ENCODE data around the gene TEX28.

The TEX28 gene

GRCh38 chrX:154325541-154325940 is 30.6 kb upstream of the TEX28 start:
- H3K4me3 ChIP-seq (ENCODE audit: low read depth in 1 of 2, low read length in 1 of 2), result no peak overlapping the region
- no peaks in the 10 kb centered on the region for H3K36me3 ChIP-seq
- H3K27ac ChIP-seq, result no peak overlapping the region
- no peaks in the 10 kb centered on the region for H3K9me3 ChIP-seq
- no peaks in the 10 kb centered on the region for H3K4me1 ChIP-seq (ENCODE audit: control insufficient read depth in 1 of 2, insufficient read depth in 1 of 2, low read depth in 1 of 2, low read length in 1 of 2)
- H3K27me3 ChIP-seq, result no peaks in the 10 kb centered on the region
- no peak for TF ChIP-seq CTCF (IDR thresholded peaks at IDR 0.05)

DNA sequence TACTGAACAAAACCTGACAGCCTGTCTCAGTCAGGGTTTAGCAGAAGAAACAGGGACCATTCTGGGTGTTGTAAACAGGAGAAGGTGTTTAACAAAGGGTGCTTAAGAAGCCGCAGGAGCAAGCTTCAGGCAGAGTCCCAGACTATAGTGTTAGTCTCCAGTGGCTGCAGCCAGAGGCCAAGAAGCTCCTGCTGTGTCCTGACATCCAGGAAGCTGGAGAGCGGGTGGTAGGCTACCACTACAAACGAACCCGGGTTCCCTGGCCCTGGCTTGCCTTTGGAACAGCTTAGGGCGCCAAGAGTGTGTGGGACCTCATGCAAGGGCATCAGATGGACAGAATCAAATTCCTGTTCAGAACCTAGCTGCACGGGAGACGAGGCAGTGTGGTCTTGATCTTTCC is 28.6 kb upstream of the TEX28 start:
- no peak overlapping the region for H3K27ac ChIP-seq
- H3K4me1 ChIP-seq (ENCODE audit: control insufficient read depth in 1 of 2, insufficient read depth in 1 of 2, low read depth in 1 of 2, low read length in 1 of 2), result no peaks in the 10 kb centered on the region
- H3K9me3 ChIP-seq, result no peaks in the 10 kb centered on the region
- no peaks in the 10 kb centered on the region for H3K36me3 ChIP-seq
- H3K4me3 ChIP-seq (ENCODE audit: low read depth in 1 of 2, low read length in 1 of 2), result no peak overlapping the region
- TF ChIP-seq CTCF (IDR thresholded peaks at IDR 0.05), result no peak
- H3K27me3 ChIP-seq, result no peaks in the 10 kb centered on the region

GRCh38 chrX:154322890-154323289 is 28.0 kb upstream of the TEX28 start:
- TF ChIP-seq CTCF (IDR thresholded peaks at IDR 0.05), result no peak
- Histone ChIP-seq H3K27me3 (no peaks in the 10 kb centered on the region), H3K27ac (no peak overlapping the region), H3K36me3 (no peaks in the 10 kb centered on the region), H3K4me3 (ENCODE audit: low read depth in 1 of 2, low read length in 1 of 2) (no peak overlapping the region), H3K4me1 (ENCODE audit: control insufficient read depth in 1 of 2, insufficient read depth in 1 of 2, low read depth in 1 of 2, low read length in 1 of 2) (no peaks in the 10 kb centered on the region), H3K9me3 (no peaks in the 10 kb centered on the region)

- Histone ChIP-seq H3K4me3 (ENCODE audit: low read depth in 1 of 2, low read length in 1 of 2) (no peak overlapping the region), H3K27ac (no peak overlapping the region), H3K9me3 (no peaks in the 10 kb centered on the region), H3K36me3 (no peaks in the 10 kb centered on the region), H3K4me1 (ENCODE audit: control insufficient read depth in 1 of 2, insufficient read depth in 1 of 2, low read depth in 1 of 2, low read length in 1 of 2) (no peaks in the 10 kb centered on the region), H3K27me3 (no peaks in the 10 kb centered on the region)
- no peak for TF ChIP-seq CTCF (IDR thresholded peaks at IDR 0.05)
Observed at GRCh38 chrX:154321594-154321993, 26.7 kb upstream of the TEX28 start.

DNA sequence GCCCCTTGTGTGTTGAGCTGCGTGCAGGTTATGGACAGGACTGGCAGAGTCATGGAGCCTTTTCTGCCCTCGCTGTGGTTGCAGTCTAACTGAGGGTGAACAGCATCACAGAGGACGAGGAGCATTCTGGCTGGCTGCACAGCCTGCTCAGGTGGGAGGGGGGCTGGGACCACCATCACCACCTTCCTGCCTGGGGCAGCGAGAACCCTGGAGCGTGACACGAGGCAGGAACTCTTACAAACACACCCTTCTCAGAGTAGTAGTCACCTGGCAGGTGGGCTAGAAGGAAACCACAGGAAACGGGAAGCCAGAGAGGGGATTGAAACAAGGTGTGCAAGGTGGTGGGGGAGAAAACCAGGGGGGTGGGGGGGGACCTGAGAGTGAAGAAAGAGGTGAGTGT is 26.2 kb upstream of the TEX28 start:
- Histone ChIP-seq H3K36me3 (no peaks in the 10 kb centered on the region), H3K9me3 (no peaks in the 10 kb centered on the region), H3K27ac (no peak overlapping the region), H3K27me3 (no peaks in the 10 kb centered on the region), H3K4me3 (ENCODE audit: low read depth in 1 of 2, low read length in 1 of 2) (no peak overlapping the region), H3K4me1 (ENCODE audit: control insufficient read depth in 1 of 2, insufficient read depth in 1 of 2, low read depth in 1 of 2, low read length in 1 of 2) (no peaks in the 10 kb centered on the region)
- no peak for TF ChIP-seq CTCF (IDR thresholded peaks at IDR 0.05)

- Histone ChIP-seq H3K36me3 (no peaks in the 10 kb centered on the region), H3K4me1 (ENCODE audit: control insufficient read depth in 1 of 2, insufficient read depth in 1 of 2, low read depth in 1 of 2, low read length in 1 of 2) (no peaks in the 10 kb centered on the region), H3K4me3 (ENCODE audit: low read depth in 1 of 2, low read length in 1 of 2) (no peak overlapping the region), H3K9me3 (no peaks in the 10 kb centered on the region), H3K27me3 (no peaks in the 10 kb centered on the region), H3K27ac (no peak overlapping the region)
- no peak for TF ChIP-seq CTCF (IDR thresholded peaks at IDR 0.05)
Observed at GRCh38 chrX:154320406-154320805, 25.5 kb upstream of the TEX28 start.
